ENCODE measurements around the gene PSMD4. TPM values are rescaled to one million over a fixed set of nuclear protein-coding genes. Genes with fewer than 3 reads are reported as not detected.
A peak's percentile ranks its signal among the peaks of the same experiment; 100 is the strongest.

The PSMD4 gene
- total and polyA plus RNA-seq, 2 donors (not counting 1 experiment from before 2014, with no cell fraction given): 136 to 142 TPM

- H3K9me3 ChIP-seq (ENCODE audit: control extremely low read depth in 1 of 3, control insufficient read depth in 2 of 3, insufficient read depth in 1 of 3, low read length in 2 of 3): no peaks in the 10 kb centered on the region
- CTCF ChIA-PET: interaction anchor here (1.4 to 7.8 kb wide), 4 partner anchors 8 to 31 kb away, joined by 3 to 45 read pairs (median 12); partner anchors contain the start of gene PI4KB
- no peak overlapping the region for H3K4me2 ChIP-seq (replicated peaks; ENCODE audit: low read depth, low read length, poor library complexity, severe bottlenecking)
- no peaks in the 10 kb centered on the region for H3K4me1 ChIP-seq (ENCODE audit: control insufficient read depth in 2 of 2, insufficient read depth in 2 of 2, low read length in 2 of 2)
- H3K27ac ChIP-seq (ENCODE audit: low read length in 2 of 2): no peak overlapping the region
- no peak overlapping the region for H2AFZ ChIP-seq (ENCODE audit: insufficient read depth, low read depth, low read length, poor library complexity, severe bottlenecking)
- H3K4me1 Mint-ChIP-seq: peaks cover 18% of the 10 kb centered on the region
- 99% methylated on average over 5 of the region's 7 CpGs for WGBS (ENCODE audit: insufficient coverage)
- DNase-seq: no peak
- peak overlapping the region; percentile 4 for H3K27ac Mint-ChIP-seq
- no peak overlapping the region for H3K9ac ChIP-seq (ENCODE audit: low read length)
- intact Hi-C loops (cut with micrococcal nuclease): no loop called here
- TF ChIP-seq CTCF (IDR thresholded peaks at IDR 0.05) (no peak), EZH2 (IDR thresholded peaks at IDR 0.05; ENCODE audit: borderline replicate concordance, insufficient read depth, low read depth, low read length, poor library complexity, severe bottlenecking) (no peak)
- no peak overlapping the region for H3K4me3 ChIP-seq (ENCODE audit: control extremely low read depth in 1 of 5, extremely low read depth in 1 of 5, insufficient read depth in 1 of 5, low read depth in 2 of 5, low read length in 4 of 5)
- peaks cover 0 to 95% of the 10 kb centered on the region in 2 experiments for H3K36me3 ChIP-seq (replicated peaks in 1 of 2; ENCODE audit: control extremely low read depth in 1 of 2, control insufficient read depth in 1 of 2, extremely low read depth in 1 of 2, insufficient read depth in 2 of 2, low read length in 1 of 2)
- no peak for ATAC-seq (ENCODE audit: low read depth)
- H3K79me2 ChIP-seq (ENCODE audit: control insufficient read depth, insufficient read depth, low read length): peaks cover 50% of the 10 kb centered on the region
- H3K9me3 Mint-ChIP-seq (ENCODE audit: insufficient read depth): no peaks in the 10 kb centered on the region
- H3K4me3 Mint-ChIP-seq: no peak overlapping the region
- H3K27me3 Mint-ChIP-seq: no peaks in the 10 kb centered on the region
- peaks cover 40% of the 10 kb centered on the region for H4K20me1 ChIP-seq (ENCODE audit: control insufficient read depth, insufficient read depth, low read length, poor library complexity, severe bottlenecking)
- POLR2A ChIA-PET: interaction anchor here (0.6 kb wide), 1 partner anchor 18 kb away, joined by 3 read pairs; no protein-coding TSS in a partner anchor
- H3K27me3 ChIP-seq (replicated peaks in 1 of 4; ENCODE audit: control extremely low read depth in 1 of 4, control insufficient read depth in 3 of 4, insufficient read depth in 4 of 4, low read length in 3 of 4): no peaks in the 10 kb centered on the region
Observed at GRCh38 chr1:151309811-151310323, 55.3 kb downstream of the PSMD4 start.

DNA sequence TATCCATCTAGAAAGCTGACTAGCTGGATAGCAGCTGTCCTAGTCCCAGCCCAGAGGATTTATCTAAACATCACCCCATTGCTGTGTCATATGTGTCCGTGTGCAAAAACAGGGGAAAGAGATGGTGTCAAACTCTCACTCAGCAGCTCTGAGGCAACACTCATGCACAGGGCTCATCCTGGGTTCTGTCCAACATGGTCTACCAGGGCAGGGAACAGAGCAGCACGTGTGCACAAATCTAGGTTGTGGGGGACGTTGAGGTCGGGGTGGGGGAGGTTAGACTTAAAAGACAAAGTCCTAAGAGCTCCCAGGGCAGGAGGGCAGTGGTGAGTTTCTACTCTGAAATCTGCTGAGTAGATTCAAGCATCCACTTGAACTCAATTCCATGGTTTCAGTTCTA lies 56.5 kb downstream of the PSMD4 start:
- ChIA-PET POLR2A (interaction anchor here (0.9 kb wide), 1 partner anchor 10 kb away, joined by 5 read pairs; no protein-coding TSS in a partner anchor), CTCF (interaction anchor here (1.0 to 7.8 kb wide), 7 partner anchors 10 to 30 kb away, joined by 3 to 45 read pairs (median 4); partner anchors contain the start of gene PI4KB)
- Histone ChIP-seq H3K4me1 (ENCODE audit: control insufficient read depth in 2 of 2, insufficient read depth in 2 of 2, low read length in 2 of 2) (no peaks in the 10 kb centered on the region), H4K20me1 (ENCODE audit: control insufficient read depth, insufficient read depth, low read length, poor library complexity, severe bottlenecking) (peaks cover 45% of the 10 kb centered on the region), H3K9ac (ENCODE audit: low read length) (no peak overlapping the region), H3K79me2 (ENCODE audit: control insufficient read depth, insufficient read depth, low read length) (peaks cover 60% of the 10 kb centered on the region), H3K36me3 (replicated peaks in 1 of 2; ENCODE audit: control extremely low read depth in 1 of 2, control insufficient read depth in 1 of 2, extremely low read depth in 1 of 2, insufficient read depth in 2 of 2, low read length in 1 of 2) (peaks cover 0 to 93% of the 10 kb centered on the region in 2 experiments), H3K27ac (ENCODE audit: low read length in 2 of 2) (no peak overlapping the region), H3K9me3 (ENCODE audit: control extremely low read depth in 1 of 3, control insufficient read depth in 2 of 3, insufficient read depth in 1 of 3, low read length in 2 of 3) (no peaks in the 10 kb centered on the region), H3K27me3 (replicated peaks in 1 of 4; ENCODE audit: control extremely low read depth in 1 of 4, control insufficient read depth in 3 of 4, insufficient read depth in 4 of 4, low read length in 3 of 4) (no peaks in the 10 kb centered on the region), H3K4me3 (ENCODE audit: control extremely low read depth in 1 of 5, extremely low read depth in 1 of 5, insufficient read depth in 1 of 5, low read depth in 2 of 5, low read length in 4 of 5) (no peak overlapping the region), H3K4me2 (replicated peaks; ENCODE audit: low read depth, low read length, poor library complexity, severe bottlenecking) (no peak overlapping the region), H2AFZ (ENCODE audit: insufficient read depth, low read depth, low read length, poor library complexity, severe bottlenecking) (no peak overlapping the region)
- Mint-ChIP-seq H3K27me3 (no peaks in the 10 kb centered on the region), H3K4me1 (peaks cover 18% of the 10 kb centered on the region), H3K4me3 (no peak overlapping the region), H3K27ac (peak overlapping the region; percentile 75), H3K9me3 (ENCODE audit: insufficient read depth) (no peaks in the 10 kb centered on the region)
- intact Hi-C loops (cut with micrococcal nuclease): no loop called here
- no peak for DNase-seq
- 96% methylated on average over 4 of the region's 4 CpGs for WGBS (ENCODE audit: insufficient coverage)
- no peak for ATAC-seq (ENCODE audit: low read depth)
- TF ChIP-seq CTCF (IDR thresholded peaks at IDR 0.05): no peak
- TF ChIP-seq EZH2 (IDR thresholded peaks at IDR 0.05; ENCODE audit: borderline replicate concordance, insufficient read depth, low read depth, low read length, poor library complexity, severe bottlenecking): no peak

All from B cell (primary cell).